ENCODE results near the gene GALNTL6. TPM values are rescaled to one million over a fixed set of nuclear protein-coding genes. Genes with fewer than 3 reads are reported as not detected.

Gene GALNTL6
- total RNA-seq, 1 experiment from 2014 or later, result not detected

GRCh38 chr4:172497321-172497720 lies 684.1 kb downstream of the GALNTL6 start:
- no peak overlapping the region for H2AFZ ChIP-seq
- no peaks in the 10 kb centered on the region for H3K79me2 ChIP-seq (ENCODE audit: low read depth)
- H3K27me3 ChIP-seq (ENCODE audit: insufficient read depth, low read depth), result no peaks in the 10 kb centered on the region
- no peak for DNase-seq
- no TSS peak for BruUV-seq (replicated peaks)
- H3K4me1 ChIP-seq (replicated peaks; ENCODE audit: insufficient read depth), result no peaks in the 10 kb centered on the region
- ChIA-PET POLR2A (ENCODE audit: unreplicated experiment) (no interaction called here), CTCF (interaction anchor here (0.7 kb wide), 1 partner anchor 30 kb away, joined by 4 read pairs; no protein-coding TSS in a partner anchor)
- no peaks in the 10 kb centered on the region for H3K36me3 ChIP-seq (ENCODE audit: low read depth)
- no peak overlapping the region for H3K4me3 ChIP-seq
- H3F3A ChIP-seq (ENCODE audit: insufficient read depth, low read depth), result no peaks in the 10 kb centered on the region
- H3K27ac ChIP-seq, result no peak overlapping the region
- no peak overlapping the region for H3K4me2 ChIP-seq
- intact Hi-C loops (cut with micrococcal nuclease; ENCODE audit: unreplicated experiment), result no loop called here
- H3K9me2 ChIP-seq (ENCODE audit: insufficient read depth), result no peaks in the 10 kb centered on the region
- TF ChIP-seq EZH2 (IDR thresholded peaks at IDR 0.05; ENCODE audit: low read depth) (no peak), CTCF (conservative IDR thresholded peaks at IDR 0.05) (no peak)
- no peaks in the 10 kb centered on the region for H3K9me3 ChIP-seq (ENCODE audit: insufficient read depth, low read depth)
- H4K20me1 ChIP-seq (ENCODE audit: insufficient read depth), result no peaks in the 10 kb centered on the region

GRCh38 chr4:172514011-172514410 lies 700.8 kb downstream of the GALNTL6 start:
- H3F3A ChIP-seq (ENCODE audit: insufficient read depth, low read depth), result no peaks in the 10 kb centered on the region
- H3K79me2 ChIP-seq (ENCODE audit: low read depth), result no peaks in the 10 kb centered on the region
- TF ChIP-seq CTCF (conservative IDR thresholded peaks at IDR 0.05) (no peak), EZH2 (IDR thresholded peaks at IDR 0.05; ENCODE audit: low read depth) (no peak)
- no peaks in the 10 kb centered on the region for H3K9me3 ChIP-seq (ENCODE audit: insufficient read depth, low read depth)
- no peaks in the 10 kb centered on the region for H3K4me1 ChIP-seq (replicated peaks; ENCODE audit: insufficient read depth)
- no peak overlapping the region for H3K4me3 ChIP-seq
- no peak overlapping the region for H3K27ac ChIP-seq
- BruUV-seq (replicated peaks), result no TSS peak
- CTCF ChIA-PET, result no interaction called here
- no peak overlapping the region for H3K4me2 ChIP-seq
- no peaks in the 10 kb centered on the region for H3K9me2 ChIP-seq (ENCODE audit: insufficient read depth)
- POLR2A ChIA-PET (ENCODE audit: unreplicated experiment), result no interaction called here
- no peaks in the 10 kb centered on the region for H4K20me1 ChIP-seq (ENCODE audit: insufficient read depth)
- no peaks in the 10 kb centered on the region for H3K36me3 ChIP-seq (ENCODE audit: low read depth)
- no peak overlapping the region for H2AFZ ChIP-seq
- DNase-seq, result peak; percentile 15 to 37
- intact Hi-C loops (cut with micrococcal nuclease; ENCODE audit: unreplicated experiment), result no loop called here
- no peaks in the 10 kb centered on the region for H3K27me3 ChIP-seq (ENCODE audit: insufficient read depth, low read depth)

GRCh38 chr4:172514801-172515200 lies 701.6 kb downstream of the GALNTL6 start:
- CTCF ChIA-PET, result no interaction called here
- H3K27ac ChIP-seq, result no peak overlapping the region
- H3K4me2 ChIP-seq, result no peak overlapping the region
- H3K9me3 ChIP-seq (ENCODE audit: insufficient read depth, low read depth), result no peaks in the 10 kb centered on the region
- no peaks in the 10 kb centered on the region for H3F3A ChIP-seq (ENCODE audit: insufficient read depth, low read depth)
- TF ChIP-seq EZH2 (IDR thresholded peaks at IDR 0.05; ENCODE audit: low read depth), result no peak
- TF ChIP-seq CTCF (conservative IDR thresholded peaks at IDR 0.05), result no peak
- no peaks in the 10 kb centered on the region for H3K9me2 ChIP-seq (ENCODE audit: insufficient read depth)
- H3K4me1 ChIP-seq (replicated peaks; ENCODE audit: insufficient read depth), result no peaks in the 10 kb centered on the region
- no peaks in the 10 kb centered on the region for H3K27me3 ChIP-seq (ENCODE audit: insufficient read depth, low read depth)
- no peaks in the 10 kb centered on the region for H3K79me2 ChIP-seq (ENCODE audit: low read depth)
- BruUV-seq (replicated peaks), result no TSS peak
- H3K4me3 ChIP-seq, result no peak overlapping the region
- no peaks in the 10 kb centered on the region for H3K36me3 ChIP-seq (ENCODE audit: low read depth)
- intact Hi-C loops (cut with micrococcal nuclease; ENCODE audit: unreplicated experiment), result no loop called here
- DNase-seq, result no peak
- H2AFZ ChIP-seq, result no peak overlapping the region
- no peaks in the 10 kb centered on the region for H4K20me1 ChIP-seq (ENCODE audit: insufficient read depth)
- POLR2A ChIA-PET (ENCODE audit: unreplicated experiment), result no interaction called here
